Nephron progenitor cell (in vitro differentiated cells): ENCODE measurements around the gene GFM1.

Experiments used
- DNase-seq: peaks from one replicate; pipeline ENCODE4 v3.0.0; 2021
- H3K27ac Mint-ChIP-seq: 2 replicates; pipeline ENCODE4 v1.8.0; 2021; ENCODE audit warnings: mild to moderate bottlenecking, moderate library complexity, mixed read lengths
- H3K27me3 Mint-ChIP-seq: 2 replicates; pipeline ENCODE4 v1.8.0; 2021; ENCODE audit warnings: mild to moderate bottlenecking, low read depth, mixed read lengths; ENCODE audit not compliant: poor library complexity
- H3K36me3 Mint-ChIP-seq: 2 replicates; pipeline ENCODE4 v1.8.0; 2021; ENCODE audit warnings: low read depth, mixed read lengths
- H3K4me1 Mint-ChIP-seq: 2 replicates; pipeline ENCODE4 v1.8.0; 2021; ENCODE audit warnings: mixed read lengths
- H3K4me3 Mint-ChIP-seq: 2 replicates; pipeline ENCODE4 v1.8.0; 2021; ENCODE audit warnings: mild to moderate bottlenecking, moderate library complexity, mixed read lengths
- H3K9me3 Mint-ChIP-seq: 2 replicates; pipeline ENCODE4 v1.8.0; 2021; ENCODE audit warnings: mild to moderate bottlenecking, moderate library complexity, mixed read lengths
- CTCF ChIP-seq: fragments of 200-600 bp; sonication (generic); IDR thresholded peaks from 2 replicates; pipeline ENCODE4 v1.5.0; 2021; ENCODE audit warnings: antibody characterized with exemption

Gene GFM1

GRCh38 chr3:158737410-158737809 lies 93.1 kb downstream of the GFM1 start:
- Mint-ChIP-seq H3K4me3 (no peak overlapping the region), H3K9me3 (peaks cover 19% of the 10 kb centered on the region), H3K27me3 (peaks cover 33% of the 10 kb centered on the region), H3K4me1 (peaks cover 4% of the 10 kb centered on the region), H3K36me3 (peaks cover 29% of the 10 kb centered on the region), H3K27ac (no peak overlapping the region)
- no peak for DNase-seq
- no peak for TF ChIP-seq CTCF

- DNase-seq = no peak
- TF ChIP-seq CTCF = no peak
- H3K27ac Mint-ChIP-seq = no peak overlapping the region
- peaks cover 26% of the 10 kb centered on the region for H3K27me3 Mint-ChIP-seq
- no peak overlapping the region for H3K4me3 Mint-ChIP-seq
- H3K9me3 Mint-ChIP-seq = peaks cover 15% of the 10 kb centered on the region
- no peaks in the 10 kb centered on the region for H3K4me1 Mint-ChIP-seq
- H3K36me3 Mint-ChIP-seq = peaks cover 32% of the 10 kb centered on the region
Measured at GRCh38 chr3:158737976-158738615, 93.8 kb downstream of the GFM1 start.

GRCh38 chr3:158738653-158739052 lies 94.3 kb downstream of the GFM1 start:
- Mint-ChIP-seq H3K4me1 (no peaks in the 10 kb centered on the region), H3K9me3 (peaks cover 15% of the 10 kb centered on the region), H3K36me3 (peaks cover 37% of the 10 kb centered on the region), H3K27me3 (peaks cover 21% of the 10 kb centered on the region), H3K27ac (no peak overlapping the region), H3K4me3 (no peak overlapping the region)
- TF ChIP-seq CTCF = no peak
- no peak for DNase-seq

GRCh38 chr3:158739078-158739477 lies 94.8 kb downstream of the GFM1 start:
- H3K4me3 Mint-ChIP-seq = no peak overlapping the region
- H3K4me1 Mint-ChIP-seq = no peaks in the 10 kb centered on the region
- TF ChIP-seq CTCF = no peak
- H3K9me3 Mint-ChIP-seq = peaks cover 15% of the 10 kb centered on the region
- no peak for DNase-seq
- peaks cover 40% of the 10 kb centered on the region for H3K36me3 Mint-ChIP-seq
- no peak overlapping the region for H3K27ac Mint-ChIP-seq
- peaks cover 17% of the 10 kb centered on the region for H3K27me3 Mint-ChIP-seq

- no peak for DNase-seq
- peaks cover 42% of the 10 kb centered on the region for H3K36me3 Mint-ChIP-seq
- H3K27ac Mint-ChIP-seq = no peak overlapping the region
- no peak for TF ChIP-seq CTCF
- no peak overlapping the region for H3K4me3 Mint-ChIP-seq
- peaks cover 13% of the 10 kb centered on the region for H3K27me3 Mint-ChIP-seq
- peaks cover 14% of the 10 kb centered on the region for H3K9me3 Mint-ChIP-seq
- no peaks in the 10 kb centered on the region for H3K4me1 Mint-ChIP-seq
Measured at GRCh38 chr3:158739661-158740060, 95.3 kb downstream of the GFM1 start.
